ENCODE results near the gene RPL27. TPM values are rescaled to one million over a fixed set of nuclear protein-coding genes. Genes with fewer than 3 reads are reported as not detected.
A peak's percentile ranks its signal among the peaks of the same experiment; 100 is the strongest.

RPL27 gene
- total and polyA plus RNA-seq, 2 of the 13 experiments (the other 11 are each of a cell fraction or from before 2014, with no cell fraction given), result 1,585 to 5,840 TPM

- TF ChIP-seq AFF4 (CRISPR knock-in tag; IDR thresholded peaks at IDR 0.05) (no peak), ZNF512B (CRISPR knock-in tag; IDR thresholded peaks at IDR 0.05; ENCODE audit: borderline replicate concordance) (no peak), ZMAT5 (CRISPR knock-in tag; IDR thresholded peaks at IDR 0.05; ENCODE audit: borderline replicate concordance, low read depth) (no peak), PITX1 (CRISPR knock-in tag; IDR thresholded peaks at IDR 0.05) (no peak), MAF1 (CRISPR knock-in tag; IDR thresholded peaks at IDR 0.05; ENCODE audit: borderline replicate concordance) (0 out of 2 replicates have a peak, but pooled peaks have one; percentile 12), SATB2 (CRISPR knock-in tag; IDR thresholded peaks at IDR 0.05) (0 out of 2 replicates have a peak, but pooled peaks have one; percentile 50), GMEB1 (CRISPR knock-in tag; IDR thresholded peaks at IDR 0.05; ENCODE audit: borderline replicate concordance) (no peak), ZBTB34 (CRISPR knock-in tag; IDR thresholded peaks at IDR 0.05) (no peak), ZNF781 (CRISPR knock-in tag; IDR thresholded peaks at IDR 0.05; ENCODE audit: borderline replicate concordance, not compliant biosample characterization) (no peak), SAFB2 (CRISPR knock-in tag; IDR thresholded peaks at IDR 0.05; ENCODE audit: borderline replicate concordance, low read depth) (no peak), FOXP1 (IDR thresholded peaks at IDR 0.05) (no peak), FOXP1 (CRISPR knock-in tag; IDR thresholded peaks at IDR 0.05) (peak; percentile 27; the same call in 1 of the 2 replicates), FOXK1 (CRISPR knock-in tag; IDR thresholded peaks at IDR 0.05; ENCODE audit: borderline replicate concordance, low read depth) (no peak), HNRNPL (IDR thresholded peaks at IDR 0.05; ENCODE audit: low read depth, low read length) (no peak), POGZ (CRISPR knock-in tag; IDR thresholded peaks at IDR 0.05) (no peak), ETS1 (CRISPR knock-in tag; IDR thresholded peaks at IDR 0.05) (0 out of 2 replicates have a peak, but pooled peaks have one; percentile 9)
Measured at GRCh38 chr17:42997390-42997983, 732 bp upstream of the RPL27 start (continued).

Data from HepG2 (cell line).